GM19043 (cell line): ENCODE data around the gene CLSTN2.

ENCODE experiments used
- ATAC-seq: cut with Tn5 transposase; IDR thresholded peaks from one replicate; pipeline ENCODE4 v1.9.1; 2021; ENCODE audit warnings: low read depth; ENCODE audit not compliant: unreplicated experiment

Gene CLSTN2

GRCh38 chr3:140315955-140316354 is 381.0 kb downstream of the CLSTN2 start:
- ATAC-seq = no peak

- ATAC-seq = no peak
Observed at GRCh38 chr3:140316466-140316865, 381.5 kb downstream of the CLSTN2 start.

GRCh38 chr3:140316868-140317400 is 381.9 kb downstream of the CLSTN2 start:
- ATAC-seq = no peak

- ATAC-seq = no peak
Observed at GRCh38 chr3:140319739-140320138, 384.8 kb downstream of the CLSTN2 start.

- no peak for ATAC-seq
Observed at GRCh38 chr3:140323561-140323960, 388.6 kb downstream of the CLSTN2 start.

- no peak for ATAC-seq
Observed at GRCh38 chr3:140332131-140332530, 397.1 kb downstream of the CLSTN2 start.

GRCh38 chr3:140334132-140334929 is 399.3 kb downstream of the CLSTN2 start:
- ATAC-seq = no peak

- no peak for ATAC-seq
Observed at GRCh38 chr3:140336465-140336864, 401.5 kb downstream of the CLSTN2 start.

- ATAC-seq = no peak
Observed at GRCh38 chr3:140338916-140339315, 403.9 kb downstream of the CLSTN2 start.

GRCh38 chr3:140341203-140341602 is 406.2 kb downstream of the CLSTN2 start:
- ATAC-seq = no peak

- no peak for ATAC-seq
Observed at GRCh38 chr3:140341817-140342403, 406.9 kb downstream of the CLSTN2 start.

- no peak for ATAC-seq
Observed at GRCh38 chr3:140342668-140343067, 407.7 kb downstream of the CLSTN2 start.

GRCh38 chr3:140343211-140344081 is 408.5 kb downstream of the CLSTN2 start:
- no peak for ATAC-seq

GRCh38 chr3:140344082-140344454 is 409.1 kb downstream of the CLSTN2 start:
- no peak for ATAC-seq

GRCh38 chr3:140344601-140345205 is 409.7 kb downstream of the CLSTN2 start:
- no peak for ATAC-seq

GRCh38 chr3:140347151-140347550 is 412.2 kb downstream of the CLSTN2 start:
- ATAC-seq = no peak

- ATAC-seq = no peak
Observed at GRCh38 chr3:140349938-140350337, 415.0 kb downstream of the CLSTN2 start.

GRCh38 chr3:140351466-140351865 is 416.5 kb downstream of the CLSTN2 start:
- ATAC-seq = no peak

GRCh38 chr3:140355481-140355880 is 420.5 kb downstream of the CLSTN2 start:
- ATAC-seq = no peak

GRCh38 chr3:140358686-140359085 is 423.7 kb downstream of the CLSTN2 start:
- ATAC-seq = no peak
